Measurements from ENCODE around the gene TNNI3.
"Not testable (repeated sequence)": the region's sequence is repeated elsewhere in the genome, so short reads cannot be mapped to it uniquely, and the experiment has no call there.

TNNI3 gene

DNA sequence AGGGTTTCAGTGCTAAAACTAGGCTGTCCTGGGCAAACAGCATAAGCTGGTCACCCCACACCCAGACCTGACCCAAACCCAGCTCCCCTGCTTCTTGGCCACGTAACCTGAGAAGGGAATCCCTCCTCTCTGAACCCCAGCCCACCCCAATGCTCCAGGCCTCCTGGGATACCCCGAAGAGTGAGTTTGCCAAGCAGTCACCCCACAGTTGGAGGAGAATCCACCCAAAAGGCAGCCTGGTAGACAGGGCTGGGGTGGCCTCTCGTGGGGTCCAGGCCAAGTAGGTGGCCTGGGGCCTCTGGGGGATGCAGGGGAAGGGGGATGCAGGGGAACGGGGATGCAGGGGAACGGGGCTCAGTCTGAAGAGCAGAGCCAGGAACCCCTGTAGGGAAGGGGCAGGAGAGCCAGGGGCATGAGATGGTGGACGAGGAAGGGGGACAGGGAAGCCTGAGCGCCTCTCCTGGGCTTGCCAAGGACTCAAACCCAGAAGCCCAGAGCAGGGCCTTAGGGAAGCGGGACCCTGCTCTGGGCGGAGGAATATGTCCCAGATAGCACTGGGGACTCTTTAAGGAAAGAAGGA is 42.9 kb downstream of the TNNI3 start:
- H3K4me3 ChIP-seq (ENCODE audit: low read depth, low read length) = no peak overlapping the region
- TF ChIP-seq, protein P1, sequence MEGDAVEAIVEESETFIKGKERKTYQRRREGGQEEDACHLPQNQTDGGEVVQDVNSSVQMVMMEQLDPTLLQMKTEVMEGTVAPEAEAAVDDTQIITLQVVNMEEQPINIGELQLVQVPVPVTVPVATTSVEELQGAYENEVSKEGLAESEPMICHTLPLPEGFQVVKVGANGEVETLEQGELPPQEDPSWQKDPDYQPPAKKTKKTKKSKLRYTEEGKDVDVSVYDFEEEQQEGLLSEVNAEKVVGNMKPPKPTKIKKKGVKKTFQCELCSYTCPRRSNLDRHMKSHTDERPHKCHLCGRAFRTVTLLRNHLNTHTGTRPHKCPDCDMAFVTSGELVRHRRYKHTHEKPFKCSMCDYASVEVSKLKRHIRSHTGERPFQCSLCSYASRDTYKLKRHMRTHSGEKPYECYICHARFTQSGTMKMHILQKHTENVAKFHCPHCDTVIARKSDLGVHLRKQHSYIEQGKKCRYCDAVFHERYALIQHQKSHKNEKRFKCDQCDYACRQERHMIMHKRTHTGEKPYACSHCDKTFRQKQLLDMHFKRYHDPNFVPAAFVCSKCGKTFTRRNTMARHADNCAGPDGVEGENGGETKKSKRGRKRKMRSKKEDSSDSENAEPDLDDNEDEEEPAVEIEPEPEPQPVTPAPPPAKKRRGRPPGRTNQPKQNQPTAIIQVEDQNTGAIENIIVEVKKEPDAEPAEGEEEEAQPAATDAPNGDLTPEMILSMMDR (IDR thresholded peaks at IDR 0.05; ENCODE audit: low read depth, low read length) = no peak
- in situ Hi-C loops (cut with HindIII; ENCODE audit: low sequenced_read_pairs) = no loop called here
- DNase-seq (ENCODE audit: low read depth, low spot score) = no peak

DNA sequence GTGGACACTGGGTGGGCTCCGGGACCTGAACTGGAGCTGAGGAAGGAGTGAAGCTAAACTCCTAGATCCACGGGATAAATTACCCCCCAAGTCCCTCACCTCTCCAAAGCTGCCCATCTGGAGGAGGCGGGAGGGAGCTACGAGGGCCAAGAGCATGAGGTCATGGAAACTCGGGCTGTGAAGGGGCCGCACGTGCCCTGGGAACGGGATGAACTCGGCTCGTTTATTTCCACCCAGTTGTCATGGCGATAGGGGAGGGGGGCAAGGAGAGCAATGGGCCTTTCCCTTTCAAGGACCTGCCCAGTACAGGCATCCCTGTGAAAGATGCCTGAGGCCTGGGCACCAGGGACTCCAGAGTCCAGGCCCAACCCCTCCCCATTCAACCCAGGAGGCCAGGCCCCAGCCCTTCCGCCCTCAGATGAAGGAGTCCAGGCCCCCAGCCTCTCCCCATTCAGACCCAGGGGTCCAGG is 43.9 kb downstream of the TNNI3 start:
- H3K4me3 ChIP-seq (ENCODE audit: low read depth, low read length) = no peak overlapping the region
- DNase-seq (ENCODE audit: low read depth, low spot score) = peak; percentile 91
- TF ChIP-seq, protein P1 (IDR thresholded peaks at IDR 0.05; ENCODE audit: low read depth, low read length) = no peak
- in situ Hi-C loops (cut with HindIII; ENCODE audit: low sequenced_read_pairs) = no loop called here

DNA sequence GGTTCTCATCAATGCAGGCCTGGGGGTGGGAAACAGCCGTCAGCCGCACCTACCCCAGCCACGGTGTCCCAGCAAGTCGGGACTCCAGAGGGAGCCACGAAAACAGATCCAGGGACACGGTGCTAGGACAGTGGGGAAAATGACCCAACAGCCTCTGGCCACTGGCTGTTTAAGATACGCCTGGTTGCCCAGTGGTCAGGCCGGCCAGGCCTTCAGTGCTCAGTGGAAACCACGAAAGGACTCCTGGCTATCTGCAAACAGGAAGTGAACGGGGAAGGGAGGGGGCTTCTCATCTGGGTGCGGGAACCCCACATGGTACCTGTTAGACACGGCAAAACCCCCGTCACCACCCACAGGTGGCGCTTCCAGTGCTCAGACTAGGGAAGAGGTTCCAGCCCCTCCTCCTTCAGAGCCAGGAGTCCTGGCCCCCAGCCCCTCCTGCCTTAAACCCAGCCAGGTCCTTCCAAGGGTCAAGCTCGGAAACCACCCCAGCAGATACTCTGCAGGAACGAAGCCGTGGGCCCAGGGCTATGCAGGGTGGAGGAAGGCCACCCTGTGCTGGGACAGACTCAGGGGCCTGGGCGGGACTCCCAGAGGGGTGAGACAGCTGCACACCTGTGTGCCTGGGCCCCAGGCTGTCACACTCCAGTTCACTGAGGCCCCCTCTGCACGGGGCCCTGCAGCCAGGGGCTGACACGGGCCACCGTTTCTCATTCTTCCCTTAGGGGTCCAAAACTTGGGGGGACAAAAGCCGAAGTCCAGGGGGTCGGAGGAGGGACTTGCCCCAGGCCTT is 44.6 kb downstream of the TNNI3 start:
- TF ChIP-seq, protein P1 (IDR thresholded peaks at IDR 0.05; ENCODE audit: low read depth, low read length) = no peak
- in situ Hi-C loops (cut with HindIII; ENCODE audit: low sequenced_read_pairs) = no loop called here
- H3K4me3 ChIP-seq (ENCODE audit: low read depth, low read length) = no peak overlapping the region
- DNase-seq (ENCODE audit: low read depth, low spot score) = no peak

DNA sequence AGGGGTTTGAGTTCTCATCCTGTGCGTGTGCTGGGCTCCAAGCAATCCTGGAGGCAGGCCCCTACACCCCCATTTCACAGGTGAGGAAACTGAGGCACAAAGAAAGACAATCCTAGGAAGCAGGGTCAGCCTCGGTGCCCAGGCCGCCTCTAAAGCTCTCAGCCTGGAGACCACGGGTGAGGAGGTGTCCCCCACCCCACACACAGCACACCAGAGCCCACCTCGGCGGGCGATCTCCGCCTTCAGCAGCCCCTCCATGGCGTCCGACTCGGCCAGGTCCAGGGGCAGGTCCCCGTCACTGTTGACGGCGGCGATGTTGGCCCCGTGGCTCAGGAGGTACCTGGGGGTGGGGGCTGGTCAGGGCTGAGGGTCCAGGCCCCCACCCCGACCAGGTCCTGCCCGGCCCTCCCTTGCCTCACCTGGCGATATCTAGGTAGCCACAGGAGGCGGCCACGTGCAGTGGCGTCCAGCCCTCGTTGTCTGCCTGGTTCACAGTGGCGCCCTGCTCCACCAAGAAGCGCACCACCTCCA is 45.2 kb downstream of the TNNI3 start:
- no peak overlapping the region for H3K4me3 ChIP-seq (ENCODE audit: low read depth, low read length)
- TF ChIP-seq, protein P1 (IDR thresholded peaks at IDR 0.05; ENCODE audit: low read depth, low read length) = no peak
- in situ Hi-C loops (cut with HindIII; ENCODE audit: low sequenced_read_pairs) = no loop called here
- DNase-seq (ENCODE audit: low read depth, low spot score) = no peak

DNA sequence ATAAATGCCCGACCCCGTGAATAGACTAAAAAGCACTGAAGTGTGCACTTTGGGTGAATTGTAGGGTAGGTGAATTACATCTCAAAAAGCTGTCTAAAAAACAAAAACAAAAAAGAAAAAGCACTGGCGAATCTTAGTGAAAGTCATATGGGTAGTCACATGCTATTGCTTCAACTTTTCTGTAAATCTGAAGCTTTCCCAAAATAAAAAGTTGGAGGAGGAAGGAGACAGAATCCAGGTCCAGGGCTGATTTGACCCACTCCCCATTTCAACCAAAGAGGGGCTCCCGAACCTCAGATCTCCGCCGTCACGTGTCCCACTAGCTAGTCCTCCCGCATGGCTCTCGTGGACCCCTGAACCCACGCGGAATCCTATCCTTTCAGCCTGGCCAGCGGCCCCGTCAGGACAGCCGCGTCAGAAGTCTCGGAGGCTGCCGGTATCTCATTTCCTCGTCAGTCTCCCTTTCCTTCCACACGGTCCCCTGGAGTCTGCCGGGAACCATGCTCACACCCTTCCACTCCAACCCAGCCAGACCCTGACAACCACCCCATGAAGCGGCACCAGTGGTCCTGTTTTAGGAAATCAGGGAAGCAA is 46.2 kb downstream of the TNNI3 start:
- TF ChIP-seq, protein P1 (IDR thresholded peaks at IDR 0.05; ENCODE audit: low read depth, low read length) = no peak
- no peak overlapping the region for H3K4me3 ChIP-seq (ENCODE audit: low read depth, low read length)
- in situ Hi-C loops (cut with HindIII; ENCODE audit: low sequenced_read_pairs) = no loop called here
- DNase-seq (ENCODE audit: low read depth, low spot score) = no peak

DNA sequence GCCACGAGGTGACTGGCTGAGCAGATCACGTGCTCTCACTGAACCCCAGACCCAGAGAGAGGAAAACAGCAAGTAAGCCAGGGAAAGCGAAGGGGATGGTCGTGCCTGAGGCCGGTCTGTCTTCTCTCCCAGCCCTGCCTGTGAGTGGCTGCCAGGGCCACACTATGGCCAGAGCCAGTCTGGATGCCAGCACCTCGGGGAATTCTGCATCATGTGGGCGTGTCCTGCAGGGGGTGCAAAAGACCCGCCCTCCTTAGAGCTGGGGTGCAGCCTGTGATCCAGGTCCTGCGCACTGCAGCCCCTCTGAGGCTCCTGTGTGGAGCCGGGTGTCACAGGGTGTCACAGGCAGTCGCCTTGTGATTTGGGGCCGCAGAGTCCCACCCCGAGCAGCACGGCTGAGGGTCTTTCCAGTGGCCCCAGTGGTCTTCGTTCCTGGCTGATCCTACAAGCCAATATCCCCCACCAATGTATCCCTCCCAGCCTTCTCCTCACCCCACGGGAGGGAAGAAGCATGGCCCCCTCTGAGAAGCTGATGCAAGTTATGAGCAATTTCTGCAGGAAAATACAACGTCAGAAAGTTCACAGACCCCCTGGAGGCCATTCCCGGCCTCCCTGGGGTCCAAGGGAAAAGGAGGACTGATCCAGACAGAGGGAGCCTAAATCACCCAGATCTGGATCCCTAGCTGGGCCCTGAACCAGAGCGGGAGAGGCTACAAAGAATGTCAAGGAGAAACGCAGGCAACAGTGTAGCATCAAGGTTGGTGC is 47.8 kb downstream of the TNNI3 start:
- no peak for DNase-seq (ENCODE audit: low read depth, low spot score)
- in situ Hi-C loops (cut with HindIII; ENCODE audit: low sequenced_read_pairs) = no loop called here
- H3K4me3 ChIP-seq (ENCODE audit: low read depth, low read length) = no peak overlapping the region
- TF ChIP-seq, protein P1 (IDR thresholded peaks at IDR 0.05; ENCODE audit: low read depth, low read length) = no peak

DNA sequence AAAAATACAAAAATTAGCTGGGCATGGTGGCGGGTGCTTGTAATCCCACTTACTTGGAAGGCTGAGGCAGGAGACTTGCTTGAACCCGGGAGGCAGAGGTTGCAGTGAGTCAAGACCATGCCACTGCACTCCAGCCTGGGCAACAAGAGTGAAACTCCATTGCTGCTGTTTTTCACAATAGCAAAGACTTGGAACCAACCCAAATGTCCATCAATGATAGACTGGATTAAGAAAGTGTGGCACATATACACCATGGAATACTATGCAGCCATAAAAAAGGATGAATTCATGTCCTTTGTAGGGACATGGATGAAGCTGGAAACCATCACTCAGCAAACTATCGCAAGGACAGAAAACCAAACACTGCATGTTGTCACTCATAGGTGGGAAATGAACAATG is 50.3 kb downstream of the TNNI3 start:
- H3K4me3 ChIP-seq (ENCODE audit: low read depth, low read length); DNase-seq (ENCODE audit: low read depth, low spot score); in situ Hi-C loops (cut with HindIII; ENCODE audit: low sequenced_read_pairs): not testable (repeated sequence)
